HG03442 (cell line): ENCODE results near the gene PDZD4.

Experiments
- ATAC-seq: cut with Tn5 transposase; IDR thresholded peaks from one replicate; pipeline ENCODE4 v1.9.1; 2021; ENCODE audit warnings: mild to moderate bottlenecking, moderate library complexity; ENCODE audit not compliant: unreplicated experiment

PDZD4 gene

DNA sequence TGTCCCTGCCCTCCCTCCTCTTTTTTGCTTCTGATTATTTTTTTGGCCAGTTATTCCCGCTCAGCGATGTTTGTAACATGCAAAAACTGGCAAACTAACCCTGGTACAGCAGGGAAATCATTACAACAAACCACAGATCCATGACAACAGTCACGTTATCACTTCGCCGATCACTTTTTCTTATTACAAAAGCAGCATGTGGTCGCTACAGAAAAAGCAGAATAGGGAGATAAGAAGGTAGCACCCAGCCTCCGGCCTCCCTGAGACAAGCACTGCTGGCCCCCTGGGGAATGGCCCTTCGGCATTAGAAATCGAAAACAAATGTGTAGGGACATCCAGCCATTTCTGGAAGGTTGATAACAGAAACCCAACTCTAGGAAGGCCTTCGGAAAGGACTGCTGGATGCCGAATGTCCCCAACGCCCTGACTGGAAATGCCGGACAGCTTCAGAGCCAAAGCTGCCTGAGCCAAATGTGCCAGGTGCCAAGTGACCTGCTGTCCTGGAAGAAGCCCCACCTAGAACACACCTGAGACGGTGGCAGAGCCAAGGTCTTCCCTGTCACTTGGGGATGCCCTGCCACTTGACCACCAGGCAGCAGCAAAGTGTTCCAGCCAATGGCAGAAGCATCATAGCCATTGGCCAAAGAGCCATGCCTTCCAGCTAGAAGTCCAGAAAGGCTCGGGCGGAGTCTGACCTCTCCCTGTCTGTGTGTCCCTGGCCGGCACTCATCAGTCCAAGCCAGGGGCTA is 39.1 kb downstream of the PDZD4 start:
- ATAC-seq, result no peak

DNA sequence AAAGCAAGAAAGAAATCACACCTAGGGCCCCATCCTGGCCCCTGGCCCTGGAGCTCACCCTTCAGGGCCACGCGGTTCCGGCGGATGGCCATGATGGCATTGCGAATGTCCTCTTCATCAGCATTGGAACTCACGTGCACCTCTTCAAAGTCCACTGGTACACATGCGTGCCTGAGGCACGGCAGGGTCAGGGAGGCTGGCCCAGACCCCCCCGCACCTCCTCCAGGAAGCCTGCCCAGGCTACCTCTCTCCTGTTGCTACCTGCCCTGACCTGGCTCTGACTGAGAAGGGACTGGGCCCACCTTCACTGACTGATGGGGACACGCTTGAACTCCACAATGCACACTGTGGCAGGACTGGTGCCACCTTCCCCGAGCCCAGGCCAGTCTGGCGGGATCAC is 40.7 kb downstream of the PDZD4 start:
- ATAC-seq, result no peak

DNA sequence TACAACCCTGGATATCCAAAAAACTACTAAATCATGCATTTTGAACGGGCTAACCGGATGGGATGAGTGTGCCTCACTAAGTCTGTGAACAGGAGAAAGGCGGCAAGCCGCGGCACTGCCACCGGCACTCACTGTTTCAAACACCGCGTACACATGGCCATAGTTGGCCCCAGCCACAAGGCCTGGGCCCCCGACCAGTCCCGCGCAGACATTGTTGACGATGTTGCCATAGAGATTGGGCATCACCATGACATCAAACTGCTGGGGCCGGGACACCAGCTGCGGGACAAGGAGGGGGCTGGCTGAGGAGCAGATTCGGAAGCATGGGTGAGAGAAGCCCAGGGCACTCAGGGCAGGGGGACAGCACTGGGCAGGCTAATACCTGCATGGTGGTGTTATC is 43.7 kb downstream of the PDZD4 start:
- no peak for ATAC-seq

DNA sequence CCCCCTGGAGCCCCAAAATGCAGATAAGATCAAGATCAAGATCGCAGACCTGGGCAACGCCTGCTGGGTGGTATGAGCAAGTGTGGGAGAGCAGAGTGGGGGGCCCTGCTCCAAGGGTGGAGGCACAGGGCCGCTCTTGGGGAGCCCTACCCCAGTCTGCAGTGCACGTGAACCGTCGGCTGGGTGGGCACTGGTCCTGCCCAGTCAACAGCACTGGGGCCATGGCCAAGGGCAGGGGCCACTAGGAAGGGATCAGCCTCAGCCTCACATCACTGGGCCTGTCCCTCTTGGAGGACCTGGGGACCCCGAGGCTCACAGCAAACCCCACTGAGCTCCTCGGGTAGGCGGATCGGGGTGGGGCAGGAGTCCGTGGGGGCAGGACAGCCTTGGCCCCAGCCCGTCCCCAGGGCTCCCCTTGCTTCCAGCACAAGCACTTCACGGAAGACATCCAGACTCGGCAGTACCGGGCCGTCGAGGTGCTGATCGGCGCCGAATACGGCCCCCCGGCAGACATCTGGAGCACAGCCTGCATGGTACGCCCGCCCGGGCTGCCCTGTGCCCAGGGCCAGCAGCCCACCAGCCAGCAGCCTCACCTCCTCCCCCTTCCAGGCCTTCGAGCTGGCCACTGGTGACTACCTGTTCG is 45.9 kb downstream of the PDZD4 start:
- ATAC-seq, result no peak

DNA sequence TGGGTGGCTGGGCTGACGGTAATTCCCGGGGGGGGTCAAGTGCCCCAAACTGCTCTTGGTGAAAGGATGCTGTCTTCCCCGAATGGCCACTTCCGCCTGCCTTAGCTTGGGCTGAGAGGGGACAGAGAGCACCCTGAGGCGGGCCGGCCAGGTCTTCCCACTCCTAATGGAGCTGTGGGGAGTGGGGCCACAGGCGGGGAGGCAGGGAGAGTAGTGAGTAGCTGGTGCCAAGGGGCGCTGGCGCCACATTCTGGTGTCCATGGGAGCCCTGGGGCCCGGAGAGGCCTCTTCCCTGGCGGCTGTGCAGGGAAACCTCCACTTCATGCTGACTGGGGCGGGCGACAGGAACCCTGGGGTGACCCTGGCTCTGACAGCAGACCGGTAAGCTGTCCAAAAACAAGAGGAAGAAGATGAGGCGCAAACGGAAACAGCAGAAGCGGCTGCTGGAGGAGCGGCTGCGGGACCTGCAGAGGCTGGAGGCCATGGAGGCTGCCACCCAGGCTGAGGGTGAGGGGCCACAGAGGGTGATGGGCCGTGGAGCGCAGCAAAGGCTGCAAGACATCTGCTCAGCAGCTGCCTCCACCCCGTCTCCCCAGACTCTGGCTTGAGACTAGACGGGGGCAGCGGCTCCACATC is 46.8 kb downstream of the PDZD4 start:
- no peak for ATAC-seq

DNA sequence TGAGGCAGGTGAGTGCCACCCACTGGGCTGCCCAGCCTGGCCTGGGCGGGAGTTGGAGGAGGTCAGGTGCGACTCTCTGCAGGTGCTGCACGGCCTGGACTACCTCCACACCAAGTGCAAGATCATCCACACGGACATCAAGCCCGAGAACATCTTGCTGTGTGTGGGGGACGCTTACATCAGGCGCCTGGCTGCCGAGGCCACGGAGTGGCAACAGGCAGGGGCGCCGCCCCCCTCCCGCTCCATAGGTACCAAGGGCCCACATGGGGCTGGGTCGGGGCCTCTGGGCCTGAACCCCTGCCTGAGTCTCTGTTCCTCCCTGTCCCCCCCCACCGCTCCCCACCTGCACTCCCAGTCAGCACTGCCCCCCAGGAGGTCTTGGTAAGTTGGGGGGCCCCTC is 47.5 kb downstream of the PDZD4 start:
- no peak for ATAC-seq

DNA sequence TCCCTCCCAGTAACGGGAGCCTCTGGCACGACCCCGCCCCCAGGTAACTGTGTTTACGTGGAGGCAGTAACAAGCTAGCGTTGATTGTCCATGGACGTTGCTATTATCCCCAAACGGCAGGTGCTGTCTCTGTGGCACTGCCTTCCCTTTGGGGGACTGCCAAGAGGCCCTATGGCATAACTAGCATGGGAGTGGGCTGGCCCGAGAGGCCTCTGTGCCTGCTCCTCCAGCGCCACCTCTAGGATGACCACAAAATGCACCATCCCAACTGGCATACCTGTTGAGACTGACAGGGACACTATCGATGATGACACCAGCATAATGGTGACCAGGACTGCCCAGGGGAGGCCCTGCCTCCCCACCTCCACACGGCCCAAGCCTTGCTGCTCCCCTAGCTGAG is 48.0 kb downstream of the PDZD4 start:
- ATAC-seq, result no peak

DNA sequence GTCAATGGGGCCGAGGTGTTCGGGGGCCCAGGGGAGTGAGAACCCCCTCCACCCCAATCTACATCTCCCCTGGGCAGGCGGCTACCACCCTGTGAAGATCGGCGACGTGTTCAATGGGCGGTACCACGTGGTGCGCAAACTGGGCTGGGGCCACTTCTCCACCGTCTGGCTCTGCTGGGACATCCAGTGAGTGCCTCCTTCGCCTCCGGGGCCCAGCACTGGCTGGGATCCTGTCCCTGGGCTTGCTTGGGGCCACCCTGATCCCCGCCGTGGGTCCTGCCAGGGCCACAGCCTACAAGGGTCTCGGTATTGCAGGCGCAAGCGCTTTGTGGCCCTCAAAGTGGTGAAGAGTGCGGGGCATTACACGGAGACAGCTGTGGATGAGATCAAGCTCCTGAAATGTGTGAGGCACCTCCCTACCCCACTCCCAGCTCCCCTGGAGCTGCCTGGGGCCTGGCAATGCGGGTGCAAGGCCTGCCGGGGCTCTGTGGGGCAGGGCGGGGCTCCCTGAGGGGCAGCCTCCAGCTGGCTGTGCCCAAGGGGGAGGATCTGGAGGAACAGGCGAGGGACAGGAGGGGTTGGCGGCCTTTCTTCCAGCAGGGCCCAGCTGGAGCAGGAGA is 48.8 kb downstream of the PDZD4 start:
- ATAC-seq, result no peak

DNA sequence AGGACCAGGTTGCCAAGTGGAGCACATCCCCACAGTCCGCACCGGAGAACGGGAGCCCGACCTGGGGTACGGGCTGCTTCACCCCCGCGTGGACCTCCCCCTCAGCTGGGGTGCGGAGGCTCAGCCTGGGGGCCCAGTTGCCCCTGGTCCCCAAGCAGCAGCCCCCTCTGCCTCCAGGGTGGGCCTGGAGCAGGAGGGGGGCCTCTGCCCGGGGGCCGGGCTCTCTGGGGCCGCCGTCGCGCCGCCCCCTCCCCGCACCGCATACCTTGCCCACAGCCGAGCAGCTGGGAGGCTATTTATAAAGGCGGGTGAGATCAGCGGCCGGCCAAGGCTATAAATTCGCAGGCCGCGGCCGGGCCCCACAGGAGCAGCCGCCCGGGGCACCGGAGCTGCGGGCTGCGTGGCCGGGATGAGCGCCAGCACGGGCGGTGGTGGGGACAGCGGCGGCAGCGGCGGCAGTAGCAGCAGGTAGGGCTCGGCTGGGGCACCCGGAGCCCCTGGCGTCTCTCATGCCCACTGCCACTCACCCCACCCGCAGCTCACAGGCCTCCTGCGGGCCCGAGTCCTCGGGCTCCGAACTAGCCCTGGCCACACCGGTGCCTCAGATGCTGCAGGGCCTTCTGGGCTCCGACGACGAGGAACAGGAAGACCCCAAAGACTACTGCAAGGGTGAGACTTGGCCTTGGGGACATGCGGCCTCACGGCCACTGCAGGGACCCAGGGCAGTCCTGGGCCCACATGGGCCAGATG is 49.5 kb downstream of the PDZD4 start, which contains the start of gene SRPK3:
SRPK3 (plus strand) TSS at position 364 of the 750 bp plus-strand sequence; CDS start at position 410, 46 bp downstream.
- no peak for ATAC-seq

DNA sequence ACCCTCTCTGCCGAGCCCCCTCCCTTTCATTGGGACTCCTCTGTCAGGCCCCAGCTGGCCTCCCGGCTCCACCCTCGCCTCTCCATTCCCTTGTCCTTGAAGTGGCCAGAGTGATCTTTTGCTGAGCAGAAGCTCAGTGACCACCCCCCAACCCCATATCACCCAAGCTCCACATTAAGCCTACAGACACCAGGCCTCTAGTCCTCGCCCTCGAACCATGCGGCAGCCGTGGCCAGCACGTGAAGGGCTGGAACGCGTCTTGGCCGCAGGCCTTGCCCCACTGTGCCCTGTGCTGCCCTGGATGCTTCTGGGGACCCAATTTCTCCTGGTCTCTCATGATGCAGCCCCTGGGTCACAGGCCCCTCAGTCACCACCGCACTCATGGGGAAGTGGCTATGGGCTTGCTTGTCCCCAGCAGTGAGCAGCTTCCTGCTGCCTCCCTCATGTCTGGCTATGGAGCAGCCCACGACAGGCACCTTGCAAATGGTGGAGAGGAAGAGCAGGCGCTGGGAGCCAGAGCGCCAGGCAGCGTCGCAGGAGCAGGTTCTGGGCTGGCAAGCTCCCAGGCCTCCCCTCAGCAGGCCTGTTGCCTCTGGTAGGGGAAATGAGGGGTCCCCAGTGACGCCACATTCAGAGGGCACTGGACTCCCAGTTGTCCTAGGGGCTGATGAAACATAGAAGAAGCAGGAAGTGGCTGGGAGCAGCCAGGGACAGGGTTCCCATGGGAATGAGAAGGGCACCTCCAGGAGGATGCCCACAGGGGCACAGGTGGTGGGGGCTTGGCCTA is 50.3 kb downstream of the PDZD4 start:
- no peak for ATAC-seq

DNA sequence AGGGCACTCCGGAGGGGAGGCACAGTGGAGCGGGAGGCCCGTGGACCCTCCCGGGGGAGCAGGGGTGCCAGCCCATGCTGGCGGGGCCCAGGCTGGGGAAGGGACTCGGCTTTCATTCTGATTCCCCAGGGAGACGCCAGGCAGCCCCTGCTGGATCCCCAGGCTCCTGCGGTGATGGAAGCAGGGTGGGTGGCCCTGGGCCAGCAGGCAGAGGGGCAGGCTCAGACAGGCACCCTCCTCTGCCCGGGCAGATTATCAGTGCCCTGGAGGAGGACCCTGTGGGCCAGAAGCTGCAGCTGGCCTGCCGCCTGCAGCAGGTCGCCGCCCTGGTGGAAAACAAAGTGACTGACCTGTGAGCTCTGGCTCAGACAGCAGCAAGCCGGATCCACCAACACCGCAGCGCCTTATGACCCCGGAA is 51.7 kb downstream of the PDZD4 start:
- no peak for ATAC-seq

DNA sequence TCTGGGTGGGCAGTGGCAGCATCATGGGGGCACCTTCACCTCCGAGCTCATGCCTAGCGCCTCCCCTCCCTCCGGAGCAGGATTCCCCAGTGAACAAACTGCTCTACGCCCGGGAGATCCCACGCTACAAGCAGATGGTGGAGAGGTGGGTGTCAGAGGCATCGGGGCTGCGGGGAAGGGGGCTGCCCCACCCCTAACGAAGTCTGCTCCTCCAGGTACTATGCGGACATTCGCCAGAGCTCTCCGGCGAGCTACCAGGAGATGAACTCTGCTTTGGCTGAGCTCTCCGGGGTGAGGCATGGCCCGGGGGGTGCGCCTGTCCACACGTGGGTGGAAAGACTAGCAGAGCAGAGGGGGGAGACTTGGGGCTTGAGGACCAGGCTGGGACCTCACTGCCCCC is 52.2 kb downstream of the PDZD4 start:
- ATAC-seq, result no peak

DNA sequence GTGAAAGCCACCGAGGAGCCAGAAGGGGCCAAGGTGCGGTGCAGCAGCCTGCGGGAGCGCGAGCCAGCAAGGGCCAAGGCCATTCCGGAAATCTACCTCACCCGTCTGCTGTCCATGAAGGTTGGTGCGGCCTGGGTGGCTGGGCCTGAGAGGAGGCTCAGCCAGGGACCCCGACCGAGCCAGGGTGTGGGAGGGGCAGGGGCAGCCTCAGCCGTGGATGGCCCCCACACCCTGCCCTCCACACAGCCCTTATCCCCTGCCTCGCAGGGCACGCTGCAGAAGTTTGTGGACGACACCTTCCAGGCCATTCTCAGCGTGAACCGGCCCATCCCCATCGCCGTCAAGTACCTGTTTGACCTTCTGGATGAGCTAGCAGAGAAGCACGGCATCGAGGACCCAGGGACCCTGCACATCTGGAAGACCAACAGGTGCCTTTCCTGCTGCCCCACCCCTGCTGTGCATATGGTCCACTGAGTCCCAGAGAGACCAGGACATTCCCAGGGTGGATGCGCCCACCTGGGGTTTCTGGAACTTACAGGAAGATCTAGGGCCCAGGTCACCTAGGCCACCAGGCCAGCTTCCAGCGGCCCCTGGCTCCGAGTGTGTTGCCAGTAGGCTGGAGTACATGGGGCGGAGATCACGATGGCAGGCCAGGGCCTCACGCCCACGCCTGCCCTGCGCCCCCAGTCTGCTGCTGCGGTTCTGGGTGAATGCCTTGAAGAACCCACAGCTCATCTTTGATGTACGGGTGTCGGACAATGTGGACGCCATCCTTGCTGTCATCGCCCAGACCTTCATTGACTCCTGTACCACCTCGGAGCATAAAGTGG is 52.9 kb downstream of the PDZD4 start:
- ATAC-seq, result no peak

DNA sequence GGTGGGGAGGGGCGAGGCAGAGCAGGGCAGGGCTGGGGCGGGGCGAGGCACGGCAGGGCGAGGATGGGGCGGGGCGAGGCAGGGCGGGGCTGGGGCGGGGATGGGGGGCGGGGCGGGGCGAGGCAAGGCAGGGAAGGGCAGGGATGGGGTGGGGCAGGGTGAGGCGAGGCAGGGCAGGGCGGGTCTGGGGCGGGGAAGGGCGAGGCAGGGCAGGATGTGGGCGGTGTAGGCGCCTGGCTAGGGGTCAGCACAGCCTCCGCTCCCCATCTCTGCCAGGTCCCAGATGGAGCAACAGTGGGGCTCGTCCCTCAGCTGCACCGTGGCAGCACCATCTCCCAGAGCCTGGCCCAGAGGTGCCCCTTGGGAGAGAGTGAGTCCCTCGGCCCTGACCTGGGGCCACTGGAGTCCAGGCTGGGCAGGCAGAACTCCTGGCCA is 53.7 kb downstream of the PDZD4 start:
- no peak for ATAC-seq

DNA sequence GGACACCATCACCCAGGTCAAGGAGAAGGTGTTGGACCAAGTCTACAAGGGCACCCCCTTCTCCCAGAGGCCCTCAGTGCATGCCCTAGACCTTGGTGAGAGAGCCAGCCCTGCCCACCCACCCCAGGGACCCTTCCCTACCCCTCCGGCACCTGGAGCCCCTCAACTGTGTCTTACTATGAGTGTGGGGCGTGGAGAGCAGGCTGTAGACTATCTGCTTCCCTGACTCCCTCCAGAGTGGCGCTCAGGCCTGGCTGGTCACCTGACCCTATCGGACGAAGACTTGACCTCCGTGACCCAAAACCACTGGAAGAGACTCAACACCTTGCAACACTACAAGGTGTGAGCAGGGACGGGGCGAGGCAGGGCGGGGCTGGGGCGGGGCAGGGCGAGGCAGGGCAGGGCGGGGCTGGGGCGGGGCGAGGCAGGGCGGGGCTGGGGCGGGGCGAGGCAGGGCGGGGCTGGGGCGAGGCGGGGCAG is 54.2 kb downstream of the PDZD4 start:
- ATAC-seq, result no peak

DNA sequence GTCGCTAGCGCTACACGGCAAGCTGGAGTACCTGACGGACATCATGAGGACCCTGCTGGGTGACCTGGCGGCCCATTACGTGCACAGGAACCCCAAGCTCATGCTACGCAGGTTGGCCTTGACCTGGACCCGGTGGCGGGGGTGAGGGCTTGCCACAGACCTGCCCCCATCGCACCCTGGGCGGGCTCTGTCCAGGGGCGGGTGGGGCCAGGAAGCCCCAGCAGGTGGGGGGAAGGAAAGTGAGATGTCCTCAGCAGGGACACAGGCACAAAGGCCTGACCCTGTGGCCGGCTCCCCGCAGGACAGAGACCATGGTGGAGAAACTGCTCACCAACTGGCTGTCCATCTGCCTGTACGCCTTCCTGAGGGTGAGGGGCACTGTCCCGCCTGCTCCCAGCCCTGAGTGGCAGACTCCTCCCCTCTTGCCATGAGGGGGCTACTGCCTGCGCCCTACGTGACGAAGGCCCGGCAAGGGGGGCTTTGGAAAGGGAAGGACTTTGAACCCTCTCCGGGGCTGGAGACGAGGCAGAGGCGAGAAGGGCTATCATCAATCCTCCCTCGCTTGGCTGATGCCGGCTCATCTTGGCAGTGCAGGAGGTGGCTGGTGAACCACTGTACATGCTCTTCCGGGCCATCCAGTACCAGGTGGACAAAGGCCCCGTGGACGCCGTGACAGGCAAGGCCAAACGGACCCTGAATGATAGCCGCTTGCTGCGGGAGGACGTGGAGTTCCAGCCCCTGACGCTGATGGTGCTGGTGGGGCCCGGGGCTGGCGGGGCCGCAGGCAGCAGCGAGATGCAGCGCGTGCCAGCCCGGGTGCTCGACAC is 54.8 kb downstream of the PDZD4 start:
- no peak for ATAC-seq

DNA sequence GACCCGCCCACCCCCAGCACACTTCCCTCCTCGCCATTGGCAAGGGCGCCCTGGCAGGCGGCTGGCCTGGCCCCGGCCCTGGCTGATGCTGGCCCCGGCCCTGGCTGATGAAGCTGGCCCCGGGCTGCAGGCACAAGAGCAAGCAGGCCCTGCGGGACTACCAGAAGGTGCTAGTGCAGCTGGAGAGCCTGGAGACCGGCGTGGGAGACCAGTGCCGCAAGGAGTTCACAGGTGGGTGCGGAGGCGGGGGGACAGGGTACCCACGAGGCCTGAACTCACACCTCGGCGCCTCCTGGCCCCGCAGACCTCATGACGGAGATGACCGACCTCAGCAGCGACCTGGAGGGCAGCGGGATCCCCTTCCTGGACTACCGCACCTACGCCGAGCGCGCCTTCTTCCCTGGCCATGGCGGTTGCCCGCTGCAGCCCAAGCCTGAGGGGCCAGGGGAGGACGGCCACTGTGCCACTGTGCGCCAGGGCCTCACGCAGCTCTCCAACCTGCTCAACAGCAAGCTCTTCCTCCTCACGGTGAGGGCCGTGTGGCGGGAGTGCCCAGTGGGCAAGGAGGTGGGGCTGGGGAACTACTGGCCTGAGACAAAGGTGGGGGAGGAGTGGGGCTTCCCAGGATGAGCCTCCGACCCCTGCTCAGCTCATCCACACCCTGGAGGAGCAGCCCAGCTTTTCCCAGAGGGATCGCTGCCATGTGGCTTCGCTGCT is 55.6 kb downstream of the PDZD4 start:
- no peak for ATAC-seq
